SU-DHL-6 (cell line): Measurements from ENCODE around the gene C2CD2L.

Experiments used
- H2AFZ ChIP-seq: fragments of 200-600 bp; sonication (generic); 2 replicates; pipeline ENCODE4 v1.6.1; 2014; ENCODE audit warnings: low read depth, mild to moderate bottlenecking, moderate library complexity, mixed read lengths, antibody characterized with exemption, low read length; ENCODE audit not compliant: severe bottlenecking
- H3F3A ChIP-seq: fragments of 200-600 bp; shearing (Covaris generic); 2 replicates; pipeline ENCODE4 v1.6.0; 2016; ENCODE audit warnings: antibody characterized with exemption, mild to moderate bottlenecking; ENCODE audit not compliant: insufficient read depth
- H3K27ac ChIP-seq: fragments of 200-600 bp; sonication (generic); 2 replicates; pipeline ENCODE4 v1.5.1; 2016; ENCODE audit warnings: low read depth, mild to moderate bottlenecking, low read length, moderate library complexity, mixed read lengths
- H3K27me3 ChIP-seq: fragments of 200-600 bp; sonication (generic), shearing (Covaris generic); 2 replicates; pipeline ENCODE4 v1.6.0; 2014; ENCODE audit warnings: mild to moderate bottlenecking, low read length
- H3K36me3 ChIP-seq: fragments of 200-600 bp; sonication (generic); 2 replicates; pipeline ENCODE4 v1.6.1; 2014; ENCODE audit warnings: mild to moderate bottlenecking, low read length, mixed read lengths
- H3K4me2 ChIP-seq: fragments of 300-600, 200-600 bp; shearing (Covaris generic), sonication (generic); 2 replicates; pipeline ENCODE4 v1.6.0; 2014; ENCODE audit warnings: low read length, low read depth, mild to moderate bottlenecking; ENCODE audit not compliant: poor library complexity, severe bottlenecking
- H3K4me3 ChIP-seq: fragments of 200-600 bp; sonication (generic); 2 replicates; pipeline ENCODE4 v1.5.1; 2014; ENCODE audit warnings: antibody characterized with exemption, low read length, mild to moderate bottlenecking, mixed read lengths; ENCODE audit not compliant: insufficient read depth, poor library complexity, severe bottlenecking
- H3K79me2 ChIP-seq: fragments of 200-600 bp; sonication (generic); 2 replicates; pipeline ENCODE4 v1.6.1; 2014; ENCODE audit warnings: mild to moderate bottlenecking, low read length, moderate library complexity; ENCODE audit not compliant: insufficient read depth
- H3K9ac ChIP-seq: fragments of 200-600 bp; sonication (generic); 2 replicates; pipeline ENCODE4 v1.7.0; 2014; ENCODE audit warnings: mild to moderate bottlenecking, low read length
- H3K9me2 ChIP-seq: fragments of 200-600 bp; sonication (generic); replicated peaks from 2 replicates; pipeline ENCODE4 v1.6.1; 2014; ENCODE audit warnings: low read length; ENCODE audit not compliant: insufficient read depth
- H3K9me3 ChIP-seq: fragments of 200-600 bp; sonication (generic); 2 replicates; pipeline ENCODE4 v1.6.1; 2014; ENCODE audit warnings: low read length, mixed read lengths; ENCODE audit not compliant: insufficient read depth
- H4K20me1 ChIP-seq: fragments of 200-600 bp; sonication (generic); 2 replicates; pipeline ENCODE4 v1.6.1; 2014; ENCODE audit warnings: low read depth, mild to moderate bottlenecking, antibody characterized with exemption, low read length, moderate library complexity, mixed read lengths
- CTCF ChIP-seq: fragments of 200-600 bp; sonication (generic); IDR thresholded peaks from one replicate; pipeline ENCODE4 v1.5.1; 2017; ENCODE audit warnings: antibody characterized with exemption, mild to moderate bottlenecking, low read length, moderate library complexity; ENCODE audit not compliant: insufficient read depth, poor library complexity, severe bottlenecking
- EZH2phosphoT487 ChIP-seq: fragments of 200-600 bp; sonication (generic), shearing (Covaris generic); conservative IDR thresholded peaks from 2 replicates; pipeline ENCODE4 v1.6.1; 2018; ENCODE audit warnings: mild to moderate bottlenecking, antibody characterized with exemption, low read length, moderate library complexity, mixed read lengths

C2CD2L gene

DNA sequence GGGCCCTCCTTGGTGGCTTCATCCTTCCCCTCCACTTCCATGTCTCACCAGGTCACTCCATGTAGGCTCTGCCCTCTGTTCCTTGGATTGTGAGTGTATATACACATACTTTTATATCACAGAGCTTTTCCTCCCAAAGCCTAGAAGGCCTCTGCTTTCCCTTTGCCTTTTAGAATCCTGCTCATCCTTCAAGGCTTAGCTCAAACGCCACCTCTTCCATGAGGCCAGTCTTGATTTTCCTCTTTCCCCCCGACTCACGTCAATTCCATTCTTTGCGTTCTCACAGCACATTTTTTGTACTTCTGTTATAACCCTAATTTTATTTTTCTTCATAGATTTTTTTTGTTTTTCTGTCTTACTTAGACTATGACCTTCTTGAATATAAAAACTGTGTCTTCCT lies 45.5 kb downstream of the C2CD2L start:
- no peaks in the 10 kb centered on the region for H3K36me3 ChIP-seq
- H3K9ac ChIP-seq = no peak overlapping the region
- no peak overlapping the region for H3K4me2 ChIP-seq

DNA sequence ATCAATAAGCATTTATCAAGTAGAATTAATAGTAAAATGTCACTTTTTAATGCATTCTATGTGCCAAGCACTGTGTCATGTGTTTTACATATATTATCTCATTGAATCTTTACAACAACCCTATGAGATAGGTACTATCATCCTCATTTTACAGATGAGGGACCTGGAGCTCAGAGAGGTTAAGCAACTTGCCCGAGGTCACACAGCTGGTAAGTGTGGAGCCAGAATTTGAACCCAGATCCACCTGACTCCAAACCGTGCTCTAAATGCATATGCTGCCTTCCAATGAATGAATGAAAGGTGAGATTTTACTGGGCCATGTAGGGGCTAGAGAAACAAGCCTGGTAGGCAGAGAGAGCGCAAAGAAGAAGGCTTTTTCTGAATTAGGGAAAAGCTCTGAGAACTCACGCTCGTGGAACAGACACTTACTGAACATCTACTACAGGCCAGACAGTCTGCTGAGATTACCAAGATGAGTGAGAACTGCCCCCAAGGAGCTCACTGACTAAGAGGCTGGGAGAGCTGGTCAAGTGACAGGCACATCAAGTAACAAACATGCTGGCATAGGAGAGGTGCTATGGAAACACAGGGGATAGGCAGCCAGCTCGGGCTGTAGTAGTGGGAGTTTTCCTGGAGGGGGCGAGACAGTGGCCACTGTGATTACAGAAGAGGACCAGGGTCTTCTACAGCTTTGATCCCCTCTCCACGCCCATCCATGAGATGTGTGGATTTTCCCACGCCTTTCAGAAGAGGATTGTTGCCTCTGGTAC lies 46.1 kb downstream of the C2CD2L start:
- no peaks in the 10 kb centered on the region for H4K20me1 ChIP-seq
- no peaks in the 10 kb centered on the region for H3K9me3 ChIP-seq
- no peak overlapping the region for H3K9ac ChIP-seq
- no peaks in the 10 kb centered on the region for H3K36me3 ChIP-seq
- H3K27me3 ChIP-seq = no peaks in the 10 kb centered on the region
- TF ChIP-seq CTCF (no peak), EZH2phosphoT487 (no peak)
- no peak overlapping the region for H3K27ac ChIP-seq
- no peaks in the 10 kb centered on the region for H3K9me2 ChIP-seq
- no peak overlapping the region for H2AFZ ChIP-seq
- no peaks in the 10 kb centered on the region for H3F3A ChIP-seq
- no peak overlapping the region for H3K4me2 ChIP-seq
- no peaks in the 10 kb centered on the region for H3K79me2 ChIP-seq
- H3K4me3 ChIP-seq = no peak overlapping the region

More for the DNA sequence above, 45.5 kb downstream of the C2CD2L start:
- TF ChIP-seq EZH2phosphoT487 (no peak), CTCF (no peak)
- Histone ChIP-seq H3K9me2 (no peaks in the 10 kb centered on the region), H2AFZ (no peak overlapping the region), H3K4me3 (no peak overlapping the region), H3K79me2 (no peaks in the 10 kb centered on the region), H3F3A (no peaks in the 10 kb centered on the region), H4K20me1 (no peaks in the 10 kb centered on the region), H3K27me3 (no peaks in the 10 kb centered on the region), H3K27ac (no peak overlapping the region), H3K9me3 (no peaks in the 10 kb centered on the region)

DNA sequence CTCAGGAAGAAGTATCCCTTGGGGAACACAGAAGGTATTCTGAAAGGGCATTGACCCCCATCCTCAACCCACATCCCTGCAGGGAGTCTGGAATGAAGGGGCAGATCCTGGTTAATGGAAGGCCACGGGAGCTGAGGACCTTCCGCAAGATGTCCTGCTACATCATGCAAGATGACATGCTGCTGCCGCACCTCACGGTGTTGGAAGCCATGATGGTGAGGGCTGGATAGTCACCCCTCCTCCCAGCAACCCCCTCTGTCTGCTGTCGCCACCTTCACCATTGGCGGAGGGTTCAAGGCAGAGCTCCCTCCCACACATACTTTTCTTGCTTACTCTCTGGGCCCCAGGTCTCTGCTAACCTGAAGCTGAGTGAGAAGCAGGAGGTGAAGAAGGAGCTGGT lies 47.0 kb downstream of the C2CD2L start:
- no peak overlapping the region for H3K9ac ChIP-seq
- H3K27ac ChIP-seq = no peak overlapping the region
- H3K4me3 ChIP-seq = no peak overlapping the region
- no peaks in the 10 kb centered on the region for H3K9me2 ChIP-seq
- no peaks in the 10 kb centered on the region for H4K20me1 ChIP-seq
- H3K27me3 ChIP-seq = no peaks in the 10 kb centered on the region
- no peaks in the 10 kb centered on the region for H3F3A ChIP-seq
- no peak for TF ChIP-seq CTCF
- no peak for TF ChIP-seq EZH2phosphoT487
- H3K4me2 ChIP-seq = no peak overlapping the region
- H2AFZ ChIP-seq = no peak overlapping the region
- no peaks in the 10 kb centered on the region for H3K9me3 ChIP-seq
- H3K36me3 ChIP-seq = no peaks in the 10 kb centered on the region
- no peaks in the 10 kb centered on the region for H3K79me2 ChIP-seq
